ENCODE measurements around the gene NIPSNAP3A.

- no peak for TF ChIP-seq EZH2 (IDR thresholded peaks at IDR 0.05; ENCODE audit: low read length)
- no peak for TF ChIP-seq CTCF (optimal IDR thresholded peaks at IDR 0.05 in 1 of 3, IDR thresholded peaks at IDR 0.05 in 1 of 3, conservative IDR thresholded peaks at IDR 0.05 in 1 of 3; ENCODE audit: extremely low read depth in 1 of 3, insufficient read depth in 2 of 3, low read length in 3 of 3)
These were observed 31.9 kb downstream of the NIPSNAP3A start for GRCh38 chr9:104779334-104779733.
